Caki2 (cell line): ENCODE results near the gene PRKAA2. TPM values are rescaled to one million over a fixed set of nuclear protein-coding genes. Genes with fewer than 3 reads are reported as not detected.

Experiments
- DNase-seq: peaks from one replicate; pipeline ENCODE4 v3.0.0-alpha.2; 2015; ENCODE audit warnings: low read depth
- in situ Hi-C: cut with HindIII; loops from 2 replicates; pipeline ENCODE4 v1.10.0; 2016; ENCODE audit warnings: low sequenced_read_pairs, low pct_unique_long_range_greater_than_20kb, mixed read lengths
- total RNA-seq: library from RNA; depleted of rRNA; stranded (reverse); fragments of >200 nt; shearing (Covaris generic); gene quantifications from 2 replicates; pipeline ENCODE4 v1.2.3, GENCODE V29; 2014; ENCODE audit warnings: low replicate concordance

The PRKAA2 gene
- total RNA-seq, 1 experiment from 2014 or later = 4.9 TPM

- in situ Hi-C loops = no loop called here
- DNase-seq = no peak
Observed at GRCh38 chr1:56646611-56647010, 1.5 kb downstream of the PRKAA2 start.

GRCh38 chr1:56647106-56647505 is 2.0 kb downstream of the PRKAA2 start:
- DNase-seq = no peak
- in situ Hi-C loops = no loop called here

- in situ Hi-C loops = no loop called here
- DNase-seq = no peak
Observed at GRCh38 chr1:56648546-56648945, 3.4 kb downstream of the PRKAA2 start.

GRCh38 chr1:56654126-56654923 is 9.2 kb downstream of the PRKAA2 start:
- DNase-seq = no peak
- in situ Hi-C loops = no loop called here

- DNase-seq = no peak
- in situ Hi-C loops = no loop called here
Observed at GRCh38 chr1:56655991-56656613, 11.0 kb downstream of the PRKAA2 start.

- in situ Hi-C loops = no loop called here
- no peak for DNase-seq
Observed at GRCh38 chr1:56658254-56658653, 13.1 kb downstream of the PRKAA2 start.

GRCh38 chr1:56660293-56660692 is 15.2 kb downstream of the PRKAA2 start:
- no peak for DNase-seq
- in situ Hi-C loops = no loop called here

- in situ Hi-C loops = no loop called here
- DNase-seq = no peak
Observed at GRCh38 chr1:56663846-56664245, 18.7 kb downstream of the PRKAA2 start.

GRCh38 chr1:56665384-56665783 is 20.3 kb downstream of the PRKAA2 start:
- in situ Hi-C loops = no loop called here

GRCh38 chr1:56666112-56666608 is 21.0 kb downstream of the PRKAA2 start:
- no peak for DNase-seq
- in situ Hi-C loops = no loop called here

More at GRCh38 chr1:56665384-56665783, 20.3 kb downstream of the PRKAA2 start:
- no peak for DNase-seq

- in situ Hi-C loops = no loop called here
- DNase-seq = no peak
Observed at GRCh38 chr1:56670350-56670749, 25.2 kb downstream of the PRKAA2 start.

- in situ Hi-C loops = no loop called here
Observed at GRCh38 chr1:56671085-56671484, 26.0 kb downstream of the PRKAA2 start.

GRCh38 chr1:56671542-56671941 is 26.4 kb downstream of the PRKAA2 start:
- no peak for DNase-seq
- in situ Hi-C loops = no loop called here

More at GRCh38 chr1:56671085-56671484, 26.0 kb downstream of the PRKAA2 start:
- DNase-seq = no peak

GRCh38 chr1:56672579-56672978 is 27.5 kb downstream of the PRKAA2 start:
- no peak for DNase-seq
- in situ Hi-C loops = no loop called here

- DNase-seq = no peak
- in situ Hi-C loops = no loop called here
Observed at GRCh38 chr1:56675763-56676162, 30.6 kb downstream of the PRKAA2 start.

GRCh38 chr1:56676571-56677035 is 31.5 kb downstream of the PRKAA2 start:
- peak; percentile 58 for DNase-seq
- in situ Hi-C loops = no loop called here

- in situ Hi-C loops = no loop called here
- DNase-seq = no peak
Observed at GRCh38 chr1:56683569-56683968, 38.5 kb downstream of the PRKAA2 start.

- peak; percentile 38 for DNase-seq
Observed at GRCh38 chr1:56686169-56686568, 41.1 kb downstream of the PRKAA2 start.

GRCh38 chr1:56688522-56689026 is 43.5 kb downstream of the PRKAA2 start:
- peak; percentile 89 for DNase-seq
- in situ Hi-C loops = no loop called here

More at GRCh38 chr1:56686169-56686568, 41.1 kb downstream of the PRKAA2 start:
- in situ Hi-C loops = no loop called here
